ENCODE data around the gene PAK6.

Gene PAK6

GRCh38 chr15:40241269-40242212 lies 2.7 kb downstream of the PAK6 start:
- DNase-seq (ENCODE audit: low spot score) (no peak), FAIRE-seq (no peak)

GRCh38 chr15:40242213-40242599 lies 3.3 kb downstream of the PAK6 start:
- DNase-seq (ENCODE audit: low spot score) (no peak), FAIRE-seq (no peak)

GRCh38 chr15:40242601-40243000 lies 3.7 kb downstream of the PAK6 start:
- FAIRE-seq: no peak
- DNase-seq (ENCODE audit: low spot score): no peak

- FAIRE-seq: no peak
- no peak for DNase-seq (ENCODE audit: low spot score)
These were observed 4.4 kb downstream of the PAK6 start for GRCh38 chr15:40243126-40243810.

GRCh38 chr15:40244961-40245523 lies 6.2 kb downstream of the PAK6 start:
- DNase-seq (ENCODE audit: low spot score): no peak
- FAIRE-seq: no peak

- DNase-seq (ENCODE audit: low spot score) (no peak), FAIRE-seq (no peak)
These were observed 7.0 kb downstream of the PAK6 start for GRCh38 chr15:40245666-40246450.

- FAIRE-seq (no peak), DNase-seq (ENCODE audit: low spot score) (no peak)
These were observed 7.8 kb downstream of the PAK6 start for GRCh38 chr15:40246496-40247280.

- DNase-seq (ENCODE audit: low spot score): no peak
- FAIRE-seq: no peak
These were observed 8.6 kb downstream of the PAK6 start for GRCh38 chr15:40247406-40247971.

GRCh38 chr15:40248006-40248783 lies 9.3 kb downstream of the PAK6 start:
- no peak for FAIRE-seq
- no peak for DNase-seq (ENCODE audit: low spot score)

GRCh38 chr15:40249477-40250303 lies 10.8 kb downstream of the PAK6 start:
- DNase-seq (ENCODE audit: low spot score): no peak
- FAIRE-seq: no peak

GRCh38 chr15:40250304-40250656 lies 11.4 kb downstream of the PAK6 start:
- DNase-seq (ENCODE audit: low spot score) (no peak), FAIRE-seq (no peak)

GRCh38 chr15:40250771-40251483 lies 12.1 kb downstream of the PAK6 start:
- peak; percentile 83 for FAIRE-seq
- no peak for DNase-seq (ENCODE audit: low spot score)

GRCh38 chr15:40251486-40252140 lies 12.8 kb downstream of the PAK6 start:
- DNase-seq (ENCODE audit: low spot score) (no peak), FAIRE-seq (no peak)

GRCh38 chr15:40252141-40252437 lies 13.2 kb downstream of the PAK6 start:
- no peak for FAIRE-seq
- DNase-seq (ENCODE audit: low spot score): no peak

GRCh38 chr15:40252438-40253166 lies 13.7 kb downstream of the PAK6 start:
- FAIRE-seq: no peak
- DNase-seq (ENCODE audit: low spot score): no peak

- no peak for FAIRE-seq
- DNase-seq (ENCODE audit: low spot score): no peak
These were observed 14.4 kb downstream of the PAK6 start for GRCh38 chr15:40253167-40253790.

- FAIRE-seq (no peak), DNase-seq (ENCODE audit: low spot score) (no peak)
These were observed 15.6 kb downstream of the PAK6 start for GRCh38 chr15:40254452-40254851.

All from urothelium cell line (cell line).